ENCODE measurements around the gene NAPEPLD. TPM values are rescaled to one million over a fixed set of nuclear protein-coding genes. Genes with fewer than 3 reads are reported as not detected.

Gene NAPEPLD
- polyA plus RNA-seq, 1 donor (not counting 4 experiments of a cell fraction or from before 2014, with no cell fraction given), result 3.8 TPM

DNA sequence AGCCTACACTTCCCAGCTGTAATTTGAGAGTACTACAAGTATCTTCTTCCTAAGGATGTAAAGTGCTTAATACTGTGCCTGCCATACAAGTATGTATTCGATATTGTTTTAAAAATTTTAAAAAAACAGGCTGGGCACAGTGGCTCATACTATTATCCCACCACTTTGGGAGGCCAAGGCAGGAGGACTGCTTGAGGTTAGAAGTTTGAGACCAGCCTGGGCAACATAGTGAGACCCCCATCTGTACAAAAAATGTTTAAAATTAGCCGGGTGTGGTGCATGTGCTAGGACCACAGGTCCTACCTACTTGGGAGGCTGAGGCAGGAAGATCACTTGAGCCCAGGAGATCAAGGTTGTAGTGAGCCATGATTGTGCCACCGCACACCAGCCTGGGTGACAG is 65.7 kb downstream of the NAPEPLD start:
- Histone ChIP-seq H4K20me1 (ENCODE audit: control insufficient read depth, extremely low read depth, insufficient read depth, low read length) (no peaks in the 10 kb centered on the region), H3K9me1 (ENCODE audit: control insufficient read depth, extremely low read depth, insufficient read depth, low read length) (no peaks in the 10 kb centered on the region), H3K4me1 (ENCODE audit: control insufficient read depth, extremely low read depth, insufficient read depth, low read length) (no peaks in the 10 kb centered on the region), H3K9me3 (ENCODE audit: control insufficient read depth, low read depth, low read length) (no peaks in the 10 kb centered on the region), H3K27ac (ENCODE audit: control insufficient read depth, insufficient read depth, low read length) (no peak overlapping the region), H3K79me2 (ENCODE audit: control insufficient read depth, insufficient read depth, low read length) (peaks cover 11% of the 10 kb centered on the region), H3K4me2 (ENCODE audit: control insufficient read depth, extremely low read depth, insufficient read depth, low read depth, low read length) (no peak overlapping the region), H2AFZ (ENCODE audit: control insufficient read depth, low read length) (no peak overlapping the region), H3K4me3 (ENCODE audit: control insufficient read depth in 2 of 3, extremely low read depth in 1 of 3, insufficient read depth in 2 of 3, low read depth in 1 of 3, low read length in 3 of 3) (no peak overlapping the region), H3K27me3 (ENCODE audit: control insufficient read depth, extremely low read depth, insufficient read depth, low read length) (no peaks in the 10 kb centered on the region), H3K36me3 (ENCODE audit: control insufficient read depth in 2 of 2, extremely low read depth in 1 of 2, insufficient read depth in 2 of 2, low read length in 2 of 2) (peaks cover 0 to 15% of the 10 kb centered on the region in 2 experiments), H3K9ac (ENCODE audit: control insufficient read depth, extremely low read depth, insufficient read depth, low read length) (no peak overlapping the region)
- dilution Hi-C loops (cut with MboI; ENCODE audit: extremely low pct_ligation_motif_present, low sequenced_read_pairs), result no loop called here
- DNase-seq (ENCODE audit: low read depth, low spot score) (no peak), FAIRE-seq (no peak)
- TF ChIP-seq, protein P1, sequence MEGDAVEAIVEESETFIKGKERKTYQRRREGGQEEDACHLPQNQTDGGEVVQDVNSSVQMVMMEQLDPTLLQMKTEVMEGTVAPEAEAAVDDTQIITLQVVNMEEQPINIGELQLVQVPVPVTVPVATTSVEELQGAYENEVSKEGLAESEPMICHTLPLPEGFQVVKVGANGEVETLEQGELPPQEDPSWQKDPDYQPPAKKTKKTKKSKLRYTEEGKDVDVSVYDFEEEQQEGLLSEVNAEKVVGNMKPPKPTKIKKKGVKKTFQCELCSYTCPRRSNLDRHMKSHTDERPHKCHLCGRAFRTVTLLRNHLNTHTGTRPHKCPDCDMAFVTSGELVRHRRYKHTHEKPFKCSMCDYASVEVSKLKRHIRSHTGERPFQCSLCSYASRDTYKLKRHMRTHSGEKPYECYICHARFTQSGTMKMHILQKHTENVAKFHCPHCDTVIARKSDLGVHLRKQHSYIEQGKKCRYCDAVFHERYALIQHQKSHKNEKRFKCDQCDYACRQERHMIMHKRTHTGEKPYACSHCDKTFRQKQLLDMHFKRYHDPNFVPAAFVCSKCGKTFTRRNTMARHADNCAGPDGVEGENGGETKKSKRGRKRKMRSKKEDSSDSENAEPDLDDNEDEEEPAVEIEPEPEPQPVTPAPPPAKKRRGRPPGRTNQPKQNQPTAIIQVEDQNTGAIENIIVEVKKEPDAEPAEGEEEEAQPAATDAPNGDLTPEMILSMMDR (optimal IDR thresholded peaks at IDR 0.05 in 1 of 3, IDR thresholded peaks at IDR 0.05 in 1 of 3, conservative IDR thresholded peaks at IDR 0.05 in 1 of 3; ENCODE audit: extremely low read depth in 1 of 3, insufficient read depth in 2 of 3, low read length in 3 of 3), result no peak
- no peak for TF ChIP-seq EZH2 (IDR thresholded peaks at IDR 0.05; ENCODE audit: low read length)

DNA sequence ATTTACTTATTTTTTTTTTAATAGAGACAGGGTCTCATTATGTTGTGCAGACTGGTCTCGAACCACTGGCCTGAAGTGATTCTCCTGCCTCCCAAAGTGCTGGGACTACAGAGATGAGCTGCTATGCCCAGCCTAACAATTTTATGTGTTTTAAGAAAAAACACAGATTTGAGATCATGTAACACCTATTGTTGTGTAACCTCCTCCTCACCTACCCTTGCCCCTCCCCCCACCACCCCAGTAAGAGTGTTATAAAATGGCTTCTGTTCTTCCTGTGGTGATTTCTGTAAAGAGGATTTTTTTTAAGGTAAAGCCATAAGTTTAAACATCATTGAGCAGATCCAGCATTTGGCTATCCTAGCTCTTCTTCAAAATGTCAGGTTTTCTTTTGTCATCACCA is 66.4 kb downstream of the NAPEPLD start:
- peaks cover 18% of the 10 kb centered on the region for H3K79me2 ChIP-seq (ENCODE audit: control insufficient read depth, insufficient read depth, low read length)
- H3K27me3 ChIP-seq (ENCODE audit: control insufficient read depth, extremely low read depth, insufficient read depth, low read length), result no peaks in the 10 kb centered on the region
- no peaks in the 10 kb centered on the region for H3K4me1 ChIP-seq (ENCODE audit: control insufficient read depth, extremely low read depth, insufficient read depth, low read length)
- no peak overlapping the region for H3K4me2 ChIP-seq (ENCODE audit: control insufficient read depth, extremely low read depth, insufficient read depth, low read depth, low read length)
- no peak overlapping the region for H3K4me3 ChIP-seq (ENCODE audit: control insufficient read depth in 2 of 3, extremely low read depth in 1 of 3, insufficient read depth in 2 of 3, low read depth in 1 of 3, low read length in 3 of 3)
- H3K27ac ChIP-seq (ENCODE audit: control insufficient read depth, insufficient read depth, low read length), result no peak overlapping the region
- DNase-seq (ENCODE audit: low read depth, low spot score), result no peak
- no peaks in the 10 kb centered on the region for H3K9me1 ChIP-seq (ENCODE audit: control insufficient read depth, extremely low read depth, insufficient read depth, low read length)
- H3K9ac ChIP-seq (ENCODE audit: control insufficient read depth, extremely low read depth, insufficient read depth, low read length), result no peak overlapping the region
- no peaks in the 10 kb centered on the region for H3K9me3 ChIP-seq (ENCODE audit: control insufficient read depth, low read depth, low read length)
- FAIRE-seq, result no peak
- H3K36me3 ChIP-seq (ENCODE audit: control insufficient read depth in 2 of 2, extremely low read depth in 1 of 2, insufficient read depth in 2 of 2, low read length in 2 of 2), result peaks cover 0 to 15% of the 10 kb centered on the region in 2 experiments
- no peaks in the 10 kb centered on the region for H4K20me1 ChIP-seq (ENCODE audit: control insufficient read depth, extremely low read depth, insufficient read depth, low read length)
- TF ChIP-seq, protein P1 (optimal IDR thresholded peaks at IDR 0.05 in 1 of 3, IDR thresholded peaks at IDR 0.05 in 1 of 3, conservative IDR thresholded peaks at IDR 0.05 in 1 of 3; ENCODE audit: extremely low read depth in 1 of 3, insufficient read depth in 2 of 3, low read length in 3 of 3), result no peak
- TF ChIP-seq EZH2 (IDR thresholded peaks at IDR 0.05; ENCODE audit: low read length), result no peak
- no peak overlapping the region for H2AFZ ChIP-seq (ENCODE audit: control insufficient read depth, low read length)
- dilution Hi-C loops (cut with MboI; ENCODE audit: extremely low pct_ligation_motif_present, low sequenced_read_pairs), result no loop called here
